Esophagus squamous epithelium (tissue), 4 donors: ENCODE measurements around the gene PPM1N.

ENCODE experiments used
- POLR2A ChIP-seq, 4 donors: fragments of 450-650 bp; IDR thresholded peaks; one replicate each; pipeline ENCODE4 v1.6.1; 2017; ENCODE audit warnings: antibody characterized with exemption in 4 of 4, mild to moderate bottlenecking in 4 of 4, moderate library complexity in 3 of 4
- TF ChIP-seq, protein P1 (sequence below), 6 experiments: fragments of 450-650 bp in 4 of 6; fragments of 200-600 bp in 2 of 6; sonication (generic) in 2 of 6; IDR thresholded peaks; one replicate each; pipeline ENCODE4 v1.5.1; 2016 to 2019; ENCODE audit warnings: antibody characterized with exemption in 6 of 6, mild to moderate bottlenecking in 4 of 6, moderate library complexity in 4 of 6

DNA sequence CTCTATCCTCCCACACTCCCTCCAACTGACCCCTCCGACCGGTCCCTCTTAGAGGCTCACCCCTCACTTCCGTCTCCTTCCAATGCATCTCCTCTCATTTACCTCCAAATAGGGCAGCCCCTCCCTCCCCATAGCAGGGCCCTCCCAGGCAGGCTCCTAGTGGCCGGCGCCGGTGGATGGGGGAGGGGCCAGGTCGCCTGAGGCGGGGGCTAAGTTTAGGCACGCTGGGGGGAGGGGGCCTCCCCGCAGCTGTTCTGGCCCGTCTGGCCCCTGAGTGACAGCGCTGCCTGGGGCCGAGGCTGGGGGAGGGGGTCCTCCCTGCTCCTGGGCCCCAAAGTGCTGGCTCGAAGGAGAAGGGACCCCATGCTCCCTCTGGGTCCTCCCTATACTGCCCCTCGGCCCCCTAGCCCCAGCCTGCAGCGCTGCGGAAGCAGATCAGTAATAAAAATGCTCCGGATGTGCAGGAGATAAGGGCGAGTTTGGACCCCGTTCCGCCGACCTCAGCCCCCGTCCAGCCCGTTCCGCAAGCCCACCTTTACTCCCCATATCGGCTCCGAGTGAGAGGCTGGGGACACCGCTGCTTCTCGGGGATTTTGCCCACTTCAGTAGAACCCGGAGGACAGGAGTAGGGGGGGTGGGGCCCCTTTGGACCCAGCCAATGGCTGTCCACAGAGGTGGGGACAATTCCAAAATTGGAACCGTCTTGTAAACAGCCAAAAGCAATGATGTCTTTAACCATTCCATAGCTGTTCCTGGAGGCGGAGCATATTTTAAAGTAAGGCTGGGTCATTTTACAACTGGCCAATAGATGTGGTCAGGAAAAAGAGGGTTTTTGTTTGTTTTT is 5.4 kb upstream of the PPM1N start:
- TF ChIP-seq, protein P1, sequence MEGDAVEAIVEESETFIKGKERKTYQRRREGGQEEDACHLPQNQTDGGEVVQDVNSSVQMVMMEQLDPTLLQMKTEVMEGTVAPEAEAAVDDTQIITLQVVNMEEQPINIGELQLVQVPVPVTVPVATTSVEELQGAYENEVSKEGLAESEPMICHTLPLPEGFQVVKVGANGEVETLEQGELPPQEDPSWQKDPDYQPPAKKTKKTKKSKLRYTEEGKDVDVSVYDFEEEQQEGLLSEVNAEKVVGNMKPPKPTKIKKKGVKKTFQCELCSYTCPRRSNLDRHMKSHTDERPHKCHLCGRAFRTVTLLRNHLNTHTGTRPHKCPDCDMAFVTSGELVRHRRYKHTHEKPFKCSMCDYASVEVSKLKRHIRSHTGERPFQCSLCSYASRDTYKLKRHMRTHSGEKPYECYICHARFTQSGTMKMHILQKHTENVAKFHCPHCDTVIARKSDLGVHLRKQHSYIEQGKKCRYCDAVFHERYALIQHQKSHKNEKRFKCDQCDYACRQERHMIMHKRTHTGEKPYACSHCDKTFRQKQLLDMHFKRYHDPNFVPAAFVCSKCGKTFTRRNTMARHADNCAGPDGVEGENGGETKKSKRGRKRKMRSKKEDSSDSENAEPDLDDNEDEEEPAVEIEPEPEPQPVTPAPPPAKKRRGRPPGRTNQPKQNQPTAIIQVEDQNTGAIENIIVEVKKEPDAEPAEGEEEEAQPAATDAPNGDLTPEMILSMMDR (IDR thresholded peaks at IDR 0.05): no peak
- TF ChIP-seq POLR2A (IDR thresholded peaks at IDR 0.05): no peak
